Fibroblast of upper back skin (primary cell): ENCODE data around the gene PPP1R15B.
A peak's percentile ranks its signal among the peaks of the same experiment; 100 is the strongest.

ENCODE experiments used
- DNase-seq: peaks from one replicate; pipeline ENCODE4 v3.0.0-alpha.2; 2013

The PPP1R15B gene

DNA sequence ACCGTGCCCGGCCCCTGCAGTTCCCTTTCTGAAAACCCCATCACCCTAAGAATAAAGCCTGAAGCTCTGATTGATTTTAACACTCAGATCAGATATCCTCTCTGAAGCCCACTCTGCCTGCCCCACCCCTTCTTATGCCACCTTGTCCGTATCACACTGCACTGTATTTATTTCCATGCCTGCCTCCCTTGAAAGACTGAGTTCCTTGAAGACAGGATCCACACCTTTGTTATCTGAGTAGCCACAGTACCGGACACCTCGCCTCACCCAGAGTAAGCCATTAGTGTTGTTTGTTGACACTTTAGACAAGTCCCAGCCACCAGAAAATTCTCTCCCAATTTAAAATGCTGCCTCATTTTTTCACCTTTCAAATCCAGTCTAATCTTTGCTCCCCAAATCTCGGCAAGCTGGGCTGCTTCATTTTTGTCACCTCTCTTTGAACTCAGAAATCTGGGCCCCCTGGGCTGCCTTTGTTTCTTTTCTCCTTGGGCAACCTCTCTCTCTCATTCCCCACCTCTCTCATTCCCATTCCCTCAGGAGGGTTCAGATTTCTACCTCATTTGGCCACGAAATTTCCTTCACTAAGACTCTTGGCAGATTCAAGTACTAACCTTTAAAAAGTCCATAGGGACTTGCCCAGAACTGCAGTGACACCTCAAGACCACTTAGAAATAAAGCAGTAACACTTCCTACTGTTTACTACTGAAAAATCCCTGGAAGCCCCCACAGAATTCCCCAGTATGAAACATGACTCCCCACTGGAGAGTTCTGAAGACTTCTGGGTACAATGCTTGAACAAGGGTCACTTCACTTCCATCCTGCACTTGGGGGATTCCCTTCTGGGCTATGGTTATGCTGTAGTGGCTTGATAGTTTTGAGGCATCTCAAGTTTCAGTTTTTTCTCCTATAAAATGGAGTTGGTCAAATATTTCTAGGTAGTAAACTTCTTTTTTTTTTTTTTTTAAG lies 8.7 kb upstream of the PPP1R15B start:
- no peak for DNase-seq

DNA sequence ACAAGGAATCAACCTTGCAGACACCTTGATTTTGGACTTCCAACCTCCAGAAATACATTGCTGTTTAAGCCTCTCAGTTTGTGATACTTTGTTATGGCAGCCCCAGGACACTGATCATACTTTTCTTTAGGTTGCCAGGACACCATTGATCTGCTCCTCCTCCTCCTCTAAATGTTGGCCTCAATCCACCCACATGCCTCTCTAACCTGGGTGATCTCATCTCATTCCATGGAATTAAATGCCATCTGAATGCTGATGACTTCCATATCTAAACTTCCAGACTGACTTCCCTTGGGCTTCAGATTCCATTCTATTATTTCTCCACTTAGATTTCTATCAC lies 7.4 kb upstream of the PPP1R15B start:
- peak; percentile 80 for DNase-seq

DNA sequence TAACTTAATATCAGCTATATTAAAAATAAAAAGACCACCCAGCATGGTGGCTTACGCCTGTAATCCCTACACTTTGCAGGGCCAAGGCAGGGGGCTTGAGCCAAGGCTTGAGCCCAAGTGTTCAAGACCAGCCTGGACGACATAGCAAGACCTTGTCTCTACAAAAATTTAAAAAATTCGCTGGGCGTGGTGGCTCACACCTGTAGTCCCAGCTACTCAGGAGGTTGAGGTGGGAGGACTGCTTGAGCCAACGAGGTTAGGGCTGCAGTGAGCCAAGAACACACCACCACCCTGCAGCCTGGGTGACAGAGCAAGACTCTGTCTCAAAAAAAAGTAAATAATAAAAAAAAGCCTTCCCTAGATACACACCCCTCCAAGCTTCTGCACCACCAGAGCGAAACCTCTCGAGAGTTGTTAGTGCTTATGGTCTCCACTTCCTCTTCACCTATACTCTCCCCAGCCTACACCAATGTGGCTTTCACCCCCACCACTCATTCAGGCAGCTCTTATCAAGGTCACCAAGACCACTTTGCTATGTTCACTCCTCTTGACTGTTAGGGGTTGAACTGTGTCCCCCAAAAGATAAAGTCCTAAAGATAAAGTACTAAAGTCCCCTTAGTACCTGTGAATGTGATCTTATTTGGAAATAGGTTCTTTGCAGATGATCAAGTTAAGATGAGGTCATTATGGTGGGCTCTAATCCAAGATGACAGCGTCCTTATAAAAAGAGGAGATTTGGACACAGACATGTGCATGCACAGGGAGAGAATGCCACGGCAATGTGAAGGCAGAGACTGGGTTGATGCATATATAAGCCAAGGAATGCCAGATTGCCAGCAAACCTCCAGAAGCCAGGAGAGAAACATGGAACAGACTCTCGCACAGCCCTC lies 6.8 kb upstream of the PPP1R15B start:
- peak; percentile 55 for DNase-seq

DNA sequence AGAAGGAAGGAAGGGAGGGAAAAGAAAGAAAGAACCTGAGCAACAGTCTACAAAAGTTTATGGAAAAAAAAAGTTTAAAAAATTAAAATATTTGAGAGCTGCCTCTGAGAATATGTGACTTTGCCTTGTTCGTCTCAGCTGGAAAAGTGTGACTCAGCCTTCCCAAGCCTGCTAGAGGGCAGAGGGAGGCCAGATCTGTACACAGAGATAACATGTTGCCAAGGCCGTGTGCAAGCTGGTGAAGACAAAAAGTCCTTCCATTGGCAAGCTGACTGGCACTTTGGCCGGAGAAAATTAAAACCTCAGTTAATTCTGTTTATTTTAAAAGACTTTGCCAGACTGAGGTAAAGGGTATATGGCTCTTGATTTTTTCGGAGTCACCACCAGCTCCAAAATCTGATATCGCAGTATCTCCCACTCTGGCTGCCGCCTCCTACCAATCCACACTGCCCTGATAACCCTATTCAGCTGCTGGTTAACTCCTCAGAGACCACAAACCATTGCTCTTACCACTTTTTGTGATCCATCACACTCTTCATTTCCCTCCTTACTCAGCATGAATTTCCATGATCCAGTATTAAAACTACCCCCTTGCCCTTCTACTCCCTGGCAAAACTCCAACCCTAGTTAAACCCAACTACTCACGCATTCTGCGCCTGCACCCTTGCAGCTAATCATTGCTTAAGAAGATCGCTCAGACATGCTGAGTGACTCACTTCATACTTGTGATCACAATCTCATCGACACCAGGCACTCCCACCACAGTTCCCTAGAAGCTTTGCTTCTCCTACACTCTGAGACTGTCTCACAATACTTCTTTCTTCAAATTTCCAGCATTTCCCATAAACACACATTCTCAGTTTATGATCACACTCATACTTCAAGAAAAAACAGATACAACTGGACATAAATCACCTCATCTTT lies 5.7 kb upstream of the PPP1R15B start:
- DNase-seq = peak; percentile 98

DNA sequence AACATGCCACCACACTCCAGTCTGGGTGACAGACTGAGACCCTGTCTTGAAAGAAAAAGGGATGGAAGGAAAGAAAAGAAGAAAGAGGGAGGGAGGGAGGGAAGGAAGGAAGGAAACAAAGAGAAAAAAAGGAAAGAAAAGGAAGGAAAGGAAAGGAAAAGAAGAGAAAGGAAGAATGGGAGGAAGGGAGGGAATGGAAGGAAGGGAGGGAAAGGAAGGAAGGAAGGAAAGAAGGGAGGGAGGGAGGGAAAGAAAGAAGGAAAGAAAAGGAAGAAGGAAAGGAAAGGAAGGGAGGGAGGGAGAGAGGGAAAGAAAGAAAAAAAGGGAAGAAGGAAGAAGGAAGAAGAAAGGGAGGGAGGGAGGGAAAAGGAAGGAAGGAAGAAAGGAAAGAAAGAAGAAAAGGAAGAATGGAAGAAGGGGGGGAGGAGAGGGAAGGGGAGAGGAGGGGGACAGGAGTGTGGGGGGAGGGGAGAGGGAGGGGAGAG lies 5.0 kb upstream of the PPP1R15B start:
- DNase-seq = no peak

DNA sequence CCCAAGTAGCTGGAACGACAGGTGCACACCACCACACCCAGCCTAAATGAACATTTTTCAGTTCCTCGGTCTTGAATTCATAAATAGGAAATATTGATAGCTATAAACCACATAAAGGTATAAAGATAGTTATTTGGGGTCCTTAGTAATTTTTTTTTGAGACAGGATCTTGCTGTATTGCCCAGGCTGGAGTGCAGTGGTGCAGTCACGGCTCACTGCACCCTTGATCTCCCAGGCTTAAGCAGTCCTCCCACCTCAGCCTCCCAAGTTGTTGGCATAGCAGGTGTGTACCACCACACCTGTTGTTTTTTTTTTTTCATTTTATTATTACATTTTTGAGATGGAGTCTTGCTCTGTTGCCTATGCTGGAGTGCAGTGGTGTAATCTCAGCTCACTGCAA lies 3.7 kb upstream of the PPP1R15B start:
- DNase-seq = no peak

DNA sequence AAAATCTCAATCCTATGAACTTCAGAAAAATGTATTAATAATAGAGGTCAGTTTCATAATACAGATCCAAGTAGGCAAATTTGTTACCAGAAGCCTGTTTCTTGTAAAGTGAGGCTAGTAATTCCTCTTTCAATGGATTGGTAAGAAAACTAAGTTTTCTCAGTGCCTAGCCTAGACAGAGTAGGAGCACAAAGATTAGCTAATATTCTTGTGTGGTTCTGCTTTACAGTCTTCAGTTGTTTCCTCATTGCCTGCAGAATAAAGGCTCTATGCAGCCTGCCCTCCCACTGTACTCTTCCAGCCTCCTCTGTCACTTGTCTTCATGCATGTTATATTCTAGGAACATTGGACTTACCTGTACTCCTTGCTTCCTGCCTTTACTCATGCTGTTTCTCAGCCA lies 2.4 kb upstream of the PPP1R15B start:
- no peak for DNase-seq

DNA sequence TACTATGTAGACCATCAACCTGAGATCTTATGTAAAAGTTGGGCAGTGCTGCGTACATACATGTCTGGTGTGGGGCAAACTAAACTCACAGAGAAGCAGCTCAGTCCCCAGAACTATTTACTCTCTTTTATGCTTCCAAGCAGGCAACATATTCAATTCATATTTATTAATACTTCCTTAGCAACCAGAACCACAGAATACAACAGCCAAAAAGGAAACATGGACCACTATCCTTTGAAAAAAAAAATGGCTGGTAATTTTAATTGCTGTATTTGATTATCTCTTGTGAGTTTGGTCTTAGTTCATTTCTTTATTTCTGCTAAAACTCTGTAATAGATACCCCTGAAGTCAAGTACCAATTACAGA lies 1.5 kb upstream of the PPP1R15B start:
- no peak for DNase-seq

DNA sequence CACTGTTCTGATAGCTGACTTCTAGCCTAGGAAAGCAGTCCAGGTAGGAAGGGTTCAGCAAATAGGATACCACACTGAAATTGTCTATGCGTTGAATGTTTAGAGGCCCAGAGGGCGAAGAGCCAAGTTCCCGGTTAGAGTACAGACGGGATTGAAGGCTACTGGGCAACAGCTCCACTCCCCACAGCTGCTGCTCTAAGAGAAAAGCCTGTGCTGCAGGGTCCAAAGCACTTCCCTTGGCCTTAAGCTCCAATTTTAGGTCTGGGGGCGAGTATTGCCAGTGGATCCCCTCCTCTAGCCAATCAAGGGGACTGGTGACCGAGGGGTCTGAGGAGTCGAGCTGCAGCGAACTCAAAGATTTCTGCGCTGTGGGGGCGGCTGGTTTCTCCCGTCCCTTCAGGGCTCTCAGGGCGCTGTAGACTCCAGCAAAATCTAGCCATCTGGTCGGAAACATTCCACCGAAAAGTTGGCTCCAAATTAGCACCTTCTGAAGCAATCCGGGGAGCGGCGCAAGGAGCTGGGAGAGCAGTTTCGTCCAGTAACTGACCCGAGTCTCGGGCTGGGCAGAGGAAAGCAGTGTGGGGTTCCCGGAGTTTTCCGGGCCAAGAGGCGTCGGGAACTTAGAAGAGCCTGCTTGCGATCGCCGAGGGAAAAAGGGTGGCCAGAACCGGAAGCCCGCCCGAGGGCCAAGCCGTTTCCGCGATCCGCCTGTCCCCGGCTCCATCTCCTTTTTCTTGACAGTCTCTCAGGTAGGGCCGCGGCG lies 748 bp downstream of the PPP1R15B start:
- DNase-seq = peak; percentile 23

DNA sequence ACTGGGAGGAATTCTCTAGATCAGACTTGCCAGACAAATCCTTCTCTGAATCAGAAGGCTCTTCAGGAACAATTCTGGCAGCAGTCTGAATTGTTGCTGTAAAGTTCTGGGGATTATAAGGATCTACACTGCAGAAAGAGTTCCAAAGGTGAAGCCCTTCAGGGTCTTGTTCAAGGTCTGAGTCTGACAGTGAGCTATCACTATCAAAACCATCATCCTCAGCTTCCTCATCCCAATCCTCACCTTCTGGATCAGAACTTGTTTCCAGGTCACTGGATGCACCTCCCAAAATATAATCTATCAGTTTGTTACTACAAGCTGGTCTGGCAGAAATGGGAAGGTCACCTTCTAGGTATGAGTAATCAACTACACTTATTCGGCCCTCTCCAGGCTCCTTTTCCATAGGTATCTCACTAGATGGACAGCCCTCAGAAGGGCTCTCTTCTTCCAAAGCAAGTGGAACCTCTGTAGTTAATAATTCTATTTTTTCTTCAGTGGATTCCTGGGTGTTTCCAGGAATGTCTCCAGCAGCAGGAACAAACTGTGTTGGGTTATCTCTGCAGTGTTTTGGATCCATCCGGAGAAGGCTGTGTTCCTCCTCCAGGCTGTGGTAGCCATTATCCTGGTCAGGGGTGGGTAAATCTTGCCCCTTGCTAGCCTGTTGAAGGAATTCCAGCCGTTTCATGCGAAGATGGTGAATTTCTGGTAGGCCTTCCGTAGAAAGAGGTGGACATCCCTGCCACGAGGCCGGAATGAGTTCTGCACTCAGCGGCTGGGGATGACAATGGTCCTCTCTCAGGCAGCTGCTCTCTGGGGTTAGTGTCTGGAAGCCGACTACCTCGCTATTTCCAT lies 1.6 kb downstream of the PPP1R15B start:
- DNase-seq = no peak

DNA sequence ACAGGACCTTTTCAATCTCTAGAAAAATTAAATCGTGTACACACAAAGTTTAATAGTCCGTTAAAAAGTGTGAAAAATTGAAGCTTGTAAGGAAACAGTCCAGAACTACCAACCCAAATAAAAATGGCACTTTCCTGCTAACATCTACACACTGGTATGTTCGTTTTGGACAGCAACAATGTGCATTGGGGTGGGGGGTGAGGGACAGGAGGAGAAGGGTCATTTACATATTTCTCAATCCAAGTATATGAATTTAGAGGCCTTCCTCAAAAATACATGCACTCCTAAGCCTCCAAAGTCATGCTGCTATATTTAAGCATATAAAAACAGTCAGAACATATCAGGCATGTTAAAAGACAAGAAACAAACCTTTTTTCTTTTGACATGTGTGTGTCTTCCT lies 2.5 kb downstream of the PPP1R15B start:
- no peak for DNase-seq

DNA sequence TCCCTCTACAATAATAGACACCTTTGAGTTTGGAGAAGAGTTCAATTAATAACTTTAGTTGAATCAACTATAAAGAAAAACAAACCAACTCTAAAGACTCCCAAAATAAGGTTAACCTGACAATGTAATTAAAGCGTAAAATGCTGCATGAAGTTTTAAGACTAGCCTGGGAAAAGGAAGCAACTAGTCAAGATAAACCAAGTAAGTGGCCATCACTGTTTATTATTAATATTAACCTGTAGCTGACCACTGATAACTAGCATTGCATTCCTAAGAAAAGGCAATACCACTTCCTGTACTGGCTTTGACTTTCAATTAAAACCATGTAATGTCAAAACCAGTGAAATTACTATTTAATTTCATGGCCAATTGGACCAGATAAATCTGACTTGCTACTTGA lies 3.0 kb downstream of the PPP1R15B start:
- no peak for DNase-seq

DNA sequence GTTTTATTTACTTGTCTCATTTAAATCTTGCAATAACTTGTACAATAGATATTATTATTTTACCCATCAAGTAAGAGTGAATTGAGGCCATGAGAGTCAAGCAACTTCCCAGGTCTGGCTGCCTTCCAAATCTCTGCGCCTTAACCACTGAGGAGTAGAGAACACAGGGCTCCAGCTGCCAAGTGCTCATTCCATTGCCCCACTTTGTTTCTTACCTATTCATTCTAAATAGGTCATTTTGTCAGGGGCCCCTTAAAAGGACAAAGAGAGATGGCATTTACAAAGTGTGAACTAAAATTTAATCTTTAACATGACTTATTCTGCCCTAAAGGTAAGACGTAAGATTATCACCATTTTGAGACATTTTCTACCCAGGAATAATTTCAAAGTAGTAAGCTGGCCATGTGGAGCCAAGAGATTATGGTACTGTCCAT lies 3.5 kb downstream of the PPP1R15B start:
- DNase-seq = peak; percentile 78

DNA sequence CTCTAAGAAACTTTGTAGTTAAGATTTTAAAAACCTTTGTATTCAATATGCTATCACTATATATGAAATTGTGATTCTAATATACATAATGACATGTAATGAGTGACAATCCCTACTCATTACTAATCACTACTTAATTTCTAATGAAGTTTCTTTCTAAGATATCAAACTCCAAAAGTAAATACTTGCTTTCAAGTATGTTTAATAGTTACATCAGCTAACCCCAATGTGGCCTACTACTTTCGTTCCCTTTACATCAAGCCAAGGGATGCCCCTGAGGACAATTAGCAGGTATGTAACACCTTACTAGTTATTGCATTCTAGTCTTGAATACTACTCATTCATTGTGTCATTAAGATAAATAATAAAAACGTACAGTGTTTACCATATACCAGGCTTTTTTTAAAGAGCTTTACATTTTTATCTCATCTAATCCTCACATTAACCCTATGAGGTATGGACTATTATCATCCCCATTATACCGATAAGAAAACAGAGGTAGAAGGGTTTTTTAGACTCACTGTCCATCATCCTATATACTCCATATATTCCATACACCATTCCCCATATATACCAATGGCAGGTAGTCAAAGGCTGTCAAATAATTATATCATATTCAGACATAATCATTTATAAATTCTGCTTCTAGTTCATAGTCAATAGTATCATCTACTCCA lies 4.2 kb downstream of the PPP1R15B start:
- no peak for DNase-seq

DNA sequence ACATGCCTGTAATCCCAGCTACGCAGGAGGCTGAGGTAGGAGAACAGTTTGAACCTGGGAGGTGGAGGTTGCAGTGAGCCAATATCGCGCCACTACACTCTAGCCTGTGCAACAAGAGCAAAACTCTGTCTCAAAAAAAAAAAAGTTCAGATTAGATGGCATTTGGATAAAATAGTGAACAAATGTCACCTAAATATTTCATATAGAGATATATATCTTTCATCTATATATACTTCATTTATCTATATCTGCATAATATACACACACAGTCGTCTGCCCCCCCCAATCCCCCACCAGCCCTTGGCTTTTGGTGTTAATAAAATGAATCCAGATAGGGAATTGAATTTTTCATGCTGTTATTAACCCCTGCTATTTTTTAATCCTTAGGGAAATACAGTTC lies 5.0 kb downstream of the PPP1R15B start:
- DNase-seq = no peak

DNA sequence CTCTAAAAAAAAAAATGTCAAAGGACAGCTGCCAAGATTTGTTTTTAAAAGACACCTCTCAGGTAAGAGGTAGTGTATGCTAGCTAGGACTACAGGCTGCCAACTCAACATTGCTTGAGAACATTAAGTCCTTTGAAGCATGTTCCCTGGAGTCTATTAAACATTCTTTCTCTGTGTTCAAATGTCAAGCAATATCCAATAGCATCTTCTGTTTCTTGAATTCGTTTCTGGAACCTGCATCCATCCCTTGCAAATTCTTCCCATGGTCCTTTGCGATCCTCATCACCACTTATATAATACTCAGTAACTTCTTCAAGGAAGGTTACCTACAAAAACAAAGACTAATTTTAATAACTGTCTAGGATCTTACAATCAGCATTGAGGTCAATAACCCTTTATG lies 5.6 kb downstream of the PPP1R15B start:
- DNase-seq = no peak

DNA sequence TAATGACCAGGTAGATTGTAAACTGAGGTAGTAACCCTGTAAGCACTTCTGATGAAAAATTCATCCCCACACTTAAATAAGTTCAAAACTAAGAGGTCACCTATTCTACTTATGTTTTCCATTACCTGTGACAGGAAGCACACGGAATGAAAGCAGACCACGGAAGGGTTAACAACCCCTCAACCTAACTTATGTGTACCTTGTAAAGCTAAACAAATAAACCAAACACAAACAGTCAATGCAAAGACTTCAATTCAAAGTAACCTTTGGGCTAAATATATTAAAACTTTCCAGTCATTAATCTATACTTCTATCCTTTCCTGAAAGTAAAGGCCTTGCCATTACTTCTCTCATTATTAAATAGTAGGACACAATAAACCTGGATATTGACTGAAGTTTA lies 7.0 kb downstream of the PPP1R15B start:
- no peak for DNase-seq

DNA sequence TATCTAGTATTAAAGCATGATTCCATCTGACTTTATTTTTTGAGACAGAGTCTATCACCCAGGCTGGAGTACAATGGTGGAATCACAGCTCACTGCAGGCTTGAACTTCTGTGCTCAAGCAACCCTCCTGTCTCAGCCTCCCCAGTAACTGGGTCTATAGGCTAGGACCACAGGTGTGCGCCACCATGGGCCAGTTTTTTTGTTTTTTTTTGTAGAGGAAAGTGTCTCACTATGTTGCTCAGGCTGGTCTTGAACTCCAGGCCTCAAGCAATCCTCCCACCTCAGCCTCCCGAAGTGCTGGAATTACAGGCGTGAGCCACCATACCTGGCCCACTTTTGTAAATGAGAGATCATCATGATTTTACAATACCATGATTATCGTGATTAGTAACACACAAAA lies 9.2 kb downstream of the PPP1R15B start:
- no peak for DNase-seq

DNA sequence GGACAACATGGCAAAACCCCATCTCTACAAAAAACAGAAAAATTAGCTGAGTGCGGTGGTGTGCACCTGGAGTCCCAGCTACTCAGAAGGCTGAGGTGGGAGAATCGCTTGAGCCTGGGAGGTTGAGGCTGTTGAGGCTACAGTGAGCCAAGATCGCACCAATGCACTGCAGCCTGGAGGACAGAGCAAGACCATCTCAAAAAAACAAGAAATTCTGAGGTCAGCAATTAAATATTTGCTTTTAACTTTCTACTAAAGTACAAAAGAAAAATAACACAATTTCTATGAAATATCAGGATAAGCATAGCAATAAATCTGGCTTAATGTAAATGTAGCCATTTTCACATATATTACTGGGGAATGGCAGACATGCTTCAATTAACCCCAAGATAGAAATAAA lies 9.9 kb downstream of the PPP1R15B start:
- no peak for DNase-seq

DNA sequence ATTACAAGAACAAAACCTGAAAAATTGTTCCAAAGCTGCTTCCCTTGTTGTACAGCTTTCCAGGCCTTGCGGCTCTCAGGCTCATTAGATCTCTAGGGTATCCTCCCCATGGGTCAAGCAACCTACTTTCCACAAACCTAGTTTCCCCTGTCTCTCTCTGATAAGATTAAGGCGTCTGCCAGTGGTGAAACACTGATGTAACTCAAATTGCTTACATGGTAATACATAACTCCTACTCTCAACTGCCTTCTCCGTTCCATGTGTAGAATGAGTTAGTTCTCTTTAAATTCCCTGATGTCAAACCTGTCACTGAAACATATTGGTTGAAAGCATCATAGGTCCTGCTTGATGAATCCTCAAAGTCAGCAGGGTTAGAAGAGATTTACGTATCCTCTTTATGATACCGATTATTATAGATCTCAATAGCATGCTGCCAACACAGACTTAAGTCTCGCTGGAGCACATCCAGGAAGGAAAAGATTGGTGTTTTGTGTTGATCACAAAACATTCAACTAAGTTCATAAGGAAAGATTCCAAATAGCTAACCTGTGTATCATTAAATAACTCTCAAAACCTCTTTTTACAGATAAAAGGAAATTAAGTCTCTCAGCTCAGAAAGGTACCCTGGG lies 10.6 kb downstream of the PPP1R15B start:
- DNase-seq = no peak
